ENCODE measurements around the gene BCAS3. TPM values are rescaled to one million over a fixed set of nuclear protein-coding genes. Genes with fewer than 3 reads are reported as not detected.

BCAS3 gene
- total RNA-seq, 1 experiment from 2014 or later: 26.3 TPM

- no peaks in the 10 kb centered on the region for H3K9me2 ChIP-seq (ENCODE audit: insufficient read depth)
- peak overlapping the region; percentile 20 for H3K4me2 ChIP-seq (ENCODE audit: low read length)
- no peaks in the 10 kb centered on the region for H3K36me3 ChIP-seq (ENCODE audit: control insufficient read depth in 1 of 2, insufficient read depth in 2 of 2, low read length in 2 of 2)
- intact Hi-C loops (cut with micrococcal nuclease): no loop called here
- TF ChIP-seq MAX (IDR thresholded peaks at IDR 0.05) (no peak), YY1 (IDR thresholded peaks at IDR 0.05; ENCODE audit: extremely low read depth, insufficient replicate concordance, low read depth, low read length) (no peak), ATF3 (IDR thresholded peaks at IDR 0.05) (no peak), CEBPB (IDR thresholded peaks at IDR 0.05; ENCODE audit: low read depth) (no peak), ELF1 (IDR thresholded peaks at IDR 0.05; ENCODE audit: borderline replicate concordance, low read depth) (no peak), REST (IDR thresholded peaks at IDR 0.05; ENCODE audit: low read depth) (no peak), SIN3A (IDR thresholded peaks at IDR 0.05; ENCODE audit: low read depth) (no peak), SP1 (IDR thresholded peaks at IDR 0.05; ENCODE audit: low read depth) (no peak), POLR2A (IDR thresholded peaks at IDR 0.05; ENCODE audit: borderline replicate concordance, extremely low read depth, insufficient read depth, insufficient read length) (no peak), CTCF (IDR thresholded peaks at IDR 0.05 in 2 of 3, conservative IDR thresholded peaks at IDR 0.05 in 1 of 3; ENCODE audit: borderline replicate concordance in 1 of 3, insufficient read depth in 1 of 3, low read depth in 2 of 3, low read length in 2 of 3) (no peak), JUND (IDR thresholded peaks at IDR 0.05) (no peak), TCF7L2 (IDR thresholded peaks at IDR 0.05; ENCODE audit: borderline replicate concordance, extremely low read depth, insufficient read depth, insufficient read length) (no peak), SRF (IDR thresholded peaks at IDR 0.05; ENCODE audit: low read depth) (no peak), EGR1 (IDR thresholded peaks at IDR 0.05; ENCODE audit: low read depth) (no peak), POLR2AphosphoS5 (IDR thresholded peaks at IDR 0.05; ENCODE audit: low read depth, low read length) (no peak), EZH2 (IDR thresholded peaks at IDR 0.05) (no peak), ZBTB33 (IDR thresholded peaks at IDR 0.05; ENCODE audit: extremely low read depth, insufficient replicate concordance, low read length) (no peak), CBX3 (IDR thresholded peaks at IDR 0.05; ENCODE audit: low read depth) (no peak), ZFX (IDR thresholded peaks at IDR 0.05) (no peak)
- H3K27me3 ChIP-seq (ENCODE audit: insufficient read depth, low read length): no peaks in the 10 kb centered on the region
- no peaks in the 10 kb centered on the region for H3K79me2 ChIP-seq (ENCODE audit: insufficient read depth, low read length)
- no peaks in the 10 kb centered on the region for H3K9me3 ChIP-seq (ENCODE audit: control insufficient read depth in 1 of 2, insufficient read depth in 1 of 2, low read depth in 1 of 2, low read length in 2 of 2)
- H3K27ac ChIP-seq (ENCODE audit: low read depth, low read length): no peak overlapping the region
- DNase-seq (ENCODE audit: low read depth, low spot score) (no peak), ATAC-seq (no peak)
- no TSS peak for BruUV-seq (replicated peaks)
- no peak overlapping the region for H3K4me3 ChIP-seq (replicated peaks in 1 of 2; ENCODE audit: low read depth in 1 of 2, low read length in 2 of 2)
- H3K4me1 ChIP-seq (ENCODE audit: control insufficient read depth in 1 of 2, insufficient read depth in 2 of 2, low read length in 2 of 2): peaks cover 7 to 16% of the 10 kb centered on the region in 2 experiments; a peak in 3 of 4 replicates
- ChIA-PET POLR2A (no interaction called here), RAD21 (ENCODE audit: low non-redundant PET in 1 of 2, low total read pairs in 2 of 2, uncharacterized antibody in 2 of 2, unreplicated experiment in 2 of 2) (no interaction called here), CTCF (no interaction called here)
- no peaks in the 10 kb centered on the region for H4K20me1 ChIP-seq (ENCODE audit: insufficient read depth)
- no peak overlapping the region for H3K9ac ChIP-seq (ENCODE audit: low read length)
- H2AFZ ChIP-seq (ENCODE audit: low read depth, low read length, poor library complexity, severe bottlenecking): no peak overlapping the region
Observed at GRCh38 chr17:61324950-61325349, 647.3 kb downstream of the BCAS3 start.

Data from HCT116 (cell line).